HG02973 (cell line): ENCODE results near the gene HDLBP.
A peak's percentile ranks its signal among the peaks of the same experiment; 100 is the strongest.
"Not testable (repeated sequence)": the region's sequence is repeated elsewhere in the genome, so short reads cannot be mapped to it uniquely, and the experiment has no call there.

Experiments used
- ATAC-seq: cut with Tn5 transposase; IDR thresholded peaks from one replicate; pipeline ENCODE4 v1.9.1; 2021; ENCODE audit warnings: moderate library complexity; ENCODE audit not compliant: unreplicated experiment

Gene HDLBP

DNA sequence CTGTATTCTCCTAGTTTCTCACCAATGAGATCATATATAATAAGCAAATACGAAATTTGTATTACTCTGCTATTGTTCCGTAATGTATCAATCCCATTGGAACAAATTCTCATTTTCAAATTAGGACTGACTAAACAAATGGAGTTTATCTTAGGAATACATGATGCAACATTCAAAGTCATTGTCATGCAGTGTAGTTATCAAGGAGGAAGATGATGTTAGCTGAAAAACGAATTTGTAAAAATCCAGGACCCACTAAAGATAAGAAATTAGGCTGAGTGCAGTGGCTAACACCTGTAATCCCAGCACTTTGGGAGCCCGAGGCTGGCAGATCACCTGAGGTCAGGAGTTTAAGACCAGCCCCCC, 15.1 kb upstream of the HDLBP start:
- ATAC-seq = no peak

GRCh38 chr2:241329669-241330615, 14.5 kb upstream of the HDLBP start:
- ATAC-seq = no peak

GRCh38 chr2:241325257-241325656, 9.8 kb upstream of the HDLBP start:
- no peak for ATAC-seq

GRCh38 chr2:241324775-241325174, 9.3 kb upstream of the HDLBP start:
- no peak for ATAC-seq

- no peak for ATAC-seq
These were observed 8.3 kb upstream of the HDLBP start for GRCh38 chr2:241323778-241324177.

DNA sequence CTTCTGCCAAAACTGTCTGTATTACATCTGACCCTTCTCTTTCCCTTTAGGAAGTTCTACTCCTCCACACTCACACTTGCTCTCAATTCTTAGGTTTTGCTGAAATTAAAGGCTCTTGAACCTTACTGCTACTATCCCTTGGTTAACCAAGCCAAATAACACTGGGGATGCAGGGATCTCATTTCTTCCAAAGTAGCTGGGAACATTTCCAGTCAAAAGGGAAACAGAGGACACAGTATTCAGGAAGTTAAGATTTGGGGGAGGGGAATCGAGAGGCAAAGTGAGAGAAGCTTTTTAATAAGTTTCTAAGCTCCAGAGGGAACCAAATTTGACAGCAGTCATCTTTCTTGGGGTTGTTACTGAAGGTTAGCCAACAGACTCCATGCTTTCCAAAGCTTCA, 6.4 kb upstream of the HDLBP start:
- ATAC-seq = no peak

GRCh38 chr2:241321033-241321432, 5.6 kb upstream of the HDLBP start:
- no peak for ATAC-seq

DNA sequence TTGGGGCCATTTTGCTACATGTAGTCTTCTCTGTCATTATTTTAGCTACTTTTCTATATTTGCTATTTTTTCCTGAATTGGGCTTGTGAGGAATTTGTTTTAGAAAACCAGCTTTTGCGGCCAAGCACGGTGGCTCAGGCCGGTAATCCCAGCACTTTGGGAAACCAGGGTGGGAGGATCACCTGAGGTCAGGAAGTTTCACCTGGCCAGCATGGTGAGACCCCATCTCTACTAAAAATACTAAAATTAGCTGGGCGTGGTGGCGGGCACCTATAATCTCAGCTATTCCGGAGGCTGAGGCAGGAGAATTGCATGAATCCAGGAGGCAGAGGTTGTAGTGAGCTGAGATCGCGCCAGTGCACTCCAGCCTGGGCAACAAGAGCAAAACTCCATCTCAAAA, 4.9 kb upstream of the HDLBP start:
- no peak for ATAC-seq

GRCh38 chr2:241318830-241319229, 3.4 kb upstream of the HDLBP start:
- ATAC-seq = not testable (repeated sequence)

GRCh38 chr2:241317391-241317790, 1.9 kb upstream of the HDLBP start:
- no peak for ATAC-seq

DNA sequence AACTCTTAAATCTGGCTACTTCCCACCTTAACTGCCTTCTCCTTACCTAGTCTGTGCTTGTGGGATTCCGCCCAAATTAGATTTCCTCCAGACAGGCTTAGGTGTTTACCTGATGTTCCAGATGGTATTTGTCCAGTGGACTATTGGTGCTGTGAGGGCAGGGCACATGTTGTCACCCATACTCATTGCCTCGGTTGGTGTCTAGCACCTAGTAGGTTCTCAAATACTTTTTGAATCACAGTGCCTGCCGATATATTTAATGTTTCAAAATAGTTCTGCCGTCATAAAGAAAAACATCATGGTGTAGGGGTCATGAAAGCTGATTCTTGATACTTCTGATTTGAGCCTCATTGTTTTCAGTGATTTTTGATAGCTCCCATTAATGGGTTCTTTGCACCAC, 1.4 kb upstream of the HDLBP start:
- ATAC-seq = no peak

DNA sequence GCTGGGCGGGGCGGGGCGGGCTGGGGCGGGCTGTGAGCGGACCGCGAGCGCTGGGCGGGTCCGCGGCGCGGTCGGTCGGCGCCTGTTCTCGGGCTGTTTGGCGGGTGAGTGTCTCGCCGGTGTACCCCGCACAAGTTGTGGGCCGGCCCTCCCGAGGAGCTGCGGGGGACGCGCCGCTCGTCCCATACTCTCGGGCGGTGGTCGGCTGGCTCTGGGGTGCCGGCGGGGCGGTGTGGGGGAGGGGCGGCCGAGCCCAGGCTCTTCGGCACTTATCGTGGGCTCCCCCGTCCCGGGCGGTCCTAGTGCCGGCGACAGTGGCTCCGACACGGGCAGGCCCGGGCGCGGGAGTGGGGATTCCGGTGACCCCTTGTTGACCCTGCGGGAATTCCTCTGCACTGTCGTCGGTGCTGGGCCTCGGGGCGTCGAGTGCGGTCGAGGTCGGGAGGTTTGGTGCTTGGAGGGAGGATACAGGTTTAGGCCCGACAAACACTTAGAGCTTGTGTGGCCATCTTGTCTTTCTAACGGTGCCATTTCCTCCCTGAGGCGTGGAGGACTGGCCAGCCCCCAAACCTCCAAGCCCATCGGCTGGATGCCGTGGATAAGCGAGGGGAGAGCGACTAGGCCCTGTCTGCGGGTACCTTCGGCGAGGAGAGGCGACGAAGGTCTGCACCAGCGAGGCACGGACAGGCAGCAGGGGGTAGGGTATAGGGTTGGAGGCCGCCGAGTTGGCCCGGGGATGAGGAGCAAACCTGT, 583 bp upstream of the HDLBP start, which contains the start of gene SEPTIN2:
Gene SEPTIN2 (plus strand): TSS at position 47 of the 753 bp plus-strand sequence. CDS start 8,308 bp downstream, outside the sequence.
- ATAC-seq = peak; percentile 35

DNA sequence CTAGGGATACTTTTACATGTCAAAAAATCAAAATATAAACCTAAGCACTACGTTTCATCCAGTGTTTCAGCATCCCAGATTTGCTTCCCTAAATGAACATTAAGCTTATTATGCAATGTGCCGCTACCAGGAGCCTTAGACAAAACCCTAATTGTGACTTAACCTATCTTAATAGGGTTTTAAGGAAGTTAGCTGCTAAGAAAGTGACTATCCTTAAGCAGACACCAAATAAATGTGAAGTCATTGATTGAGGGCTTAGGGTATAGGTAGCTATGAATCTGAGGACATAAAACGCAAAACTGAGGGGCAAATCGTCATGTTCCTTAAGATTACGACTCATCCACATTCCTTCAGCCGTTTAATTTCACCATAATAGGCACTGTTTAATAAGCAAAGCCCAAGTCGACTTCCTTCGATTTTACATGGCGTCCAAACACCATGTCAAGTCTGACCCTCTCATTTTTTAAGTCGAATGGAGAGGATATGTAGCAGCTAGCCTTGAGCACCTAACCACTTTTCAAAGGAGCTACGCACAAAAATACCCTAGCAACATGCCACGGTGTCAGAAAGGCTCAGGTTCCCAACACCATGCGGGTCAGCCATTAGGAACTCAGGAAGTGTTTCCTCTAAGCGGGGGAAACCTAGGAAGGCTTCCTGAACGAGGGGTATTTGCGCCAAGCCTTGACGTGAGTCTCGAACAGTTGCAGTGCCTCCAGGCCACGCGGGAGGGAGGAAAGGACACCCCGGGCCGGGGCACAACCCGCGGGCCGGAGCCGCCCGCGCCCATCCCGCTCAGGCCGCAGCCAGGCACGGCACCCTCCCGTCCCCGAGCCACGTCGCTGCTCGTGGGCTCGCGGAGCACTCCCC, 1.0 kb downstream of the HDLBP start:
- ATAC-seq = peak; percentile 2

DNA sequence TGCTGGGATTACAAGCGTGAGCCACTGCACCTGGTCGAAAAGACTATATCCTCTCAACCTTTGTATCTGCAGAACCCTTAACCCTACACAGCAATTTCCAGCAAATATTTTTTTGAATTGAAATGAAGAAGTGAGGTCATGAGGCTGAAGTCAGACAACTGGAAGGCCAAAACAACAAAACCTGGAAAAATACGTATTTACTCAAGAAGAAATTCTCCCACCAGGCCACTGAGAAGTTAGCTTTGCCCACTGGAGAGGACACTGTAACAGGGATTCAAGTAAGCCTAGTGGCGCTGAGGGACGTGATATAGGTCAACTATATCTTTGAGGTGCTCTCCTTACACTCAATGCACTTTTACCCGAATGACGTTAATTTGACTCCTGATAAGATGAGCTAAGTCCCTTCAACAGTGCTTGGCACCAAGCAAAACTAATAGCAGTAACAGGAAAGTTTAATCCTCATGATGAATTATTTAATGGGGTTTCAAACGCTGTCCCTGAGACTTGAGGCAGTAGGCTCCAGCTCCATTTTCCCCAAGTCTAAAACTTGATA, 1.9 kb downstream of the HDLBP start:
- no peak for ATAC-seq

GRCh38 chr2:241312082-241312481, 3.4 kb downstream of the HDLBP start:
- no peak for ATAC-seq

DNA sequence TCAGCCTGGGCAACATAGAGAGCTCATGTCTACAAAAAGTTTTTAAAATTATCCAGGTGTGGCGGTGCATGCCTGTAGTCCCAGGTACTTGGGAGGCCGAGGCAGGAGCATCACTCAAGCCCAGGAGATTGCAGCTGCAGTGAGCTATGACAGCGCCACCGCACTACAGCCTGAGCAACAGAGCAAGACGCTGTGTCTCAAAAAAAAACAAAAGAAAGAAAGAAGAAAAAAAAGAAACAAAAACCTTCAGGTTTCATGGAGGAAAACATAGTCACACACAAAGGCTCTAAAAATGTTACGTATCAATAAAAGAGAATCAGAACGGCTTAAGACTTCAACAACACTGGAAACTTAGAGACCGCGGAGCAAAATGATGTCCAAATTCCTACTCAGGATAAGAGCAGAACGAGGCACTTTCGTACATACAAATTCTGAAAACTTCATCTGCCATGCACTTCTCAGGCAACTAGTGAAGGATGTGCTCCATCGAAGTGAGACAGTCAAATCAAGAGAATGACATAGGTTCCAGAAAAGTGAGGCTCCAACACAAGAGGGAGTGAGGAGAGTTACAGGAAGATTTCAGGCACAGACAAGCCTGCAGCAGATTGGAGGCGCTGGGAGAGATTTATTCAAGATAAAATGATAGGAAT, 4.4 kb downstream of the HDLBP start:
- no peak for ATAC-seq

GRCh38 chr2:241309684-241310117, 5.8 kb downstream of the HDLBP start:
- ATAC-seq = no peak

DNA sequence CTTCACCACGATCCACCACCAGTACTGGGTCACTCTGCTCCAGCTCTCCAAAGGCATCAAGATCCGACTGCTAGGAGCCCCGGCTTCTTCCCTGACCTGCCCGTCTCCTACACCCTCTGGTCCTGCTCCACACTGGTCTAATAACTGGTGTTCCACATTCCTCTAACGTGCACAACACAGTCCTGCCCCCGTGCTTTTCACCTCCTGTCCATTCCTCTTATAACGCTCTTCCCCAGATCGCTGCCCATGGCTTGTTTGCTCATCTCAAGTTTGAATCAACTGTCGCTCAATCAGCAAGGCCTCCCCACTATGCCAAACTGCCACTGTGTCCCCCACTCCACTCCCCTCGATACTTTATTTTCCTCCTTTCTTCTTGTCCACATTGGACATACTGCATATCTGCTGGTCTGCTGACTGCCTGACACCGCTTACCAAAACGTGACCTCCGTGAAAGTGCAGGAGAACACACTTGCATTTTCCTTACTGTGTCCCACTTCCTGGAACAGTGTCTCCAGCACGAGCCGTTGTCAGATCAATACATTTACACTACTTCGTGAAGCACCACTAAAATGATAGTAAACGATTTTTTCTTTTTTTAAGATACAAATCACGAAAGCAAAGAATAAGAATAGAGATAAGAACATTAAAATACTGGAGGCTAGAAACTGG, 6.5 kb downstream of the HDLBP start:
- ATAC-seq = no peak

GRCh38 chr2:241308267-241308666, 7.2 kb downstream of the HDLBP start:
- no peak for ATAC-seq

GRCh38 chr2:241307055-241307454, 8.4 kb downstream of the HDLBP start:
- no peak for ATAC-seq
